Measurements from ENCODE around the gene PRIM2.
"Not testable (repeated sequence)": the region's sequence is repeated elsewhere in the genome, so short reads cannot be mapped to it uniquely, and the experiment has no call there.

PRIM2 gene

DNA sequence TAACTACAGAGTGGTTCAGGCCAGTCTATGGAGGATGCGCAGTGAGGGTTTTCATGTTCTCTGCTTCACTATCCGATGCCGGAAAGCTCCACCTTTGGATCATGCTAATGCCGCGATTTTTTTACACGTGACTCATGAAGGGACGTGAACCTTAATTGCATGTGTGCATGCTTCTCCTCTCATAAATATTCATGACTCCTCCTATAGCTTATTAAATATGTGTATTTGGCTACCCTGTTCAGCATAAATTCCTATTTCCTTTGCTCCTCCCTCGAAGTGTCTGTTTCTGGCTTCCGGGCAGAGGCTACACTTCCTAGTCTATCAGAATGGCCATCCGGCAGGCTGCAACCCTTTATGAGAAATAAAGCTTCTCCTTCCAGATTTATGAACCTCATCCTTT lies 185.0 kb downstream of the PRIM2 start:
- not testable (repeated sequence) for DNase-seq (ENCODE audit: low read depth in 3 of 3)

GRCh38 chr6:57505251-57505650 lies 187.8 kb downstream of the PRIM2 start:
- DNase-seq (ENCODE audit: low read depth in 3 of 3): not testable (repeated sequence)

GRCh38 chr6:57510390-57510789 lies 193.0 kb downstream of the PRIM2 start:
- not testable (repeated sequence) for DNase-seq (ENCODE audit: low read depth in 3 of 3)

DNA sequence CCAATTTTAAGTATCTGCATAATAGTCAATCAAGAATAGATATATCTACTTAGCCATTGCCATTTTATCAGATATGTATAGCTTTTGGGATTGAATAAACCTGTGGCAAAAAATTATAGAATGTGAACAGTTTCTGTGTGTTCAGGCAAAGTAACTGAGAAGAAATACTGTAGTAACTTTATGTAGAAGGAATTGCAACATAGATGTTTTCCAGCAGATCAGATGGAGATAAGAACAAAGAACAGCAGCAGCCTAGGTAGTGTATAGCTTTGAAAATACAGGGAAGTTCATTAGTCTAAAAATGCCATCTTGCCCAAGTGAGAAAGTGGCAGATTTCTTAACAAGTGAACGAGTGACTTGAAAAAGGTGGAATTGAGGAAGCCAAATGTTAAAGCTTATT lies 197.7 kb downstream of the PRIM2 start:
- DNase-seq (ENCODE audit: low read depth in 3 of 3): not testable (repeated sequence)

DNA sequence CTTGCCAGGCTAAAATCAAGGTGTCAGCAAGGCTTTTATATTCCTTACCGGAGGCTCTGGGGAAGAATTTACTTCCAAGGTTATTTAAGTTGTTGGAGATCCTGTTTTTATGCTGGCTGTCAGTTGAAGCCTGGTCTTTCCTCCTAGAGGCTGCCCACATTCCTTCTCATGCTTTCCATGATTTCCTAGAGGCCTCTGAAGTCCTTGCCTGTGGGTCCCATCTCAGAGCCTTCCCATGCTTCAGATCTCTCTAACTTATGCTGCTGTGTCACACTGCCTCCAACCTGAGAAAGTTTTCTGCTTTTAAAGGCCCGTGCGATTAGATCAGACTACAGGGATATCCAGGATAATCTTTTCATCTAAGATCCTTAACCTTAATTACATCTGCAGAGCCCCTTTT lies 198.4 kb downstream of the PRIM2 start:
- not testable (repeated sequence) for DNase-seq (ENCODE audit: low read depth in 3 of 3)

GRCh38 chr6:57516776-57517175 lies 199.3 kb downstream of the PRIM2 start:
- not testable (repeated sequence) for DNase-seq (ENCODE audit: low read depth in 3 of 3)

DNA sequence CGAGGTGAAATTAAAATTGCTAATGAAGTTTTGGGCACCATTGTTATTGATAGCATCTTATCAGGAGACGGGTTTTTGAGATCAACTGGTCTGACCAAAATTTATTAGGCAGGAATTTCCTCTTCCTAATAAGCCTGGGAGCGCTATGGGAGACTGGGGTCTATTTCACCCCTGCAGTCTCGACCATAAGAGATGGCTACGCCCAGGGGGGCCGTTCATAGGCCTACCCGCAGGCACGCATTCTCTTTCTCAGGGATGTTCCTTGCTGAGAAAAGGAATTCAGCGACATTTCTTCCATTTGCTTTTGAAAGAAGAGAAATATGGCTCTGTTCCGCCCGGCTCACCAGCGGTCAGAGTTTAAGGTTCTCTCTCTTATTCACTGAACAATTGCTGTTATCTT lies 201.8 kb downstream of the PRIM2 start:
- DNase-seq (ENCODE audit: low read depth in 3 of 3): not testable (repeated sequence)

DNA sequence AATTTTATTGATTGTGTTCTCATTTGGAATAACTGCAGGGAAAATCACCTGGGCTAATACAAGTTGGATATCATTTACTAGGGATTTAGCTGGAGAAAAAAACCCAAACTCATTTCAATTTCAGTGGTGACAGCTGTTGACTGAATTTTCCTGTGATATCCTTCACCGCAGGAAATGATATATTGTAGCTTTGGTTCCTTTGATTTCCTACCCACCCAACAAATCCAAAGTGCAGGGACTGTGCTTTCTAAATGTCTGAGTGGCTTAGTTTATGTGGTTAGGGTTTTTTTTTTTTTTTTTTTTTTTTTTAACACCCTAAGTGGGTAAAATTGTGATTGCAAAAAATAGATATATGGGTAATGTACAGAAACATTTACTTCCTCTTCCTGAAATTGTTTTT lies 203.7 kb downstream of the PRIM2 start:
- not testable (repeated sequence) for DNase-seq (ENCODE audit: low read depth in 3 of 3)

- DNase-seq (ENCODE audit: low read depth in 3 of 3): not testable (repeated sequence)
Measured at GRCh38 chr6:57523221-57523620, 205.8 kb downstream of the PRIM2 start.

DNA sequence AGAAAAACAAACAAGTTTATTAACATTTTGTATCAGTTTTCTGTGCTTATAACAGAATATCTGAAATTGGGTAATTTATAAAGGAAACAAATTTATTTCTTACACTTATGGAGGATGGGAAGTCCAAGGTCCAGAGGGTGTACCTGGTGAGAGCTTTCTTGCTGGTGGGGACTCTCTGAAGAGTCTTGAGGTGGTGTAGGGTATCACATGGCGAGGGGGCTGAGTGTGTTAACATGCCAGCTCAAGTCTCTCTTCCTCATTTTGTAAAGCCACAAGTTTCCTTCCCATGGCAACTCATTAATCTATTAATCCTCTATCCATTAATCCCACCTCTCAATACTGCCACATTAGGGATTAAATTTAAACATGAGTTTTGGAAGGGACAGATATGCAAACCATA lies 212.3 kb downstream of the PRIM2 start:
- DNase-seq (ENCODE audit: low read depth in 3 of 3): not testable (repeated sequence)

GRCh38 chr6:57532660-57533059 lies 215.2 kb downstream of the PRIM2 start:
- not testable (repeated sequence) for DNase-seq (ENCODE audit: low read depth in 3 of 3)

GRCh38 chr6:57535121-57535520 lies 217.7 kb downstream of the PRIM2 start:
- not testable (repeated sequence) for DNase-seq (ENCODE audit: low read depth in 3 of 3)

DNA sequence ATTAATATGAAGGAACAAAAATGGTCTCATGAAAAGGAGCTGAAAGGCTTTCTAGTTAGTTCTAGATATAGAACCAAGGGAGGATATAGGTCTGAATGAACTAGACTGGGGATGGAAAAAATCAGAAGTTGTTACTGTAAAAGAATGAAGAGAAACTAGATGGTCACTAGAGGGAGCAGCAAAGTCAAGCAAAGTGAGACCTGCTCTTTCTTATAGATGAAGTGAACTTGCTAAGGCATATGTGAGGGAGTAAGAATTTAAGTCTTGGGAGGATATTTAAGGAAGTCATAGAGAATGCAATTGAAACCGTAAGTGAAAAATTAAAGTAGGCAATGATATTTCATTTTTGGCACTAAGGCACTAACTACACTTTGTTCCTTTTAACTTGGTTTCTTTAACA lies 218.6 kb downstream of the PRIM2 start:
- not testable (repeated sequence) for DNase-seq (ENCODE audit: low read depth in 3 of 3)

DNA sequence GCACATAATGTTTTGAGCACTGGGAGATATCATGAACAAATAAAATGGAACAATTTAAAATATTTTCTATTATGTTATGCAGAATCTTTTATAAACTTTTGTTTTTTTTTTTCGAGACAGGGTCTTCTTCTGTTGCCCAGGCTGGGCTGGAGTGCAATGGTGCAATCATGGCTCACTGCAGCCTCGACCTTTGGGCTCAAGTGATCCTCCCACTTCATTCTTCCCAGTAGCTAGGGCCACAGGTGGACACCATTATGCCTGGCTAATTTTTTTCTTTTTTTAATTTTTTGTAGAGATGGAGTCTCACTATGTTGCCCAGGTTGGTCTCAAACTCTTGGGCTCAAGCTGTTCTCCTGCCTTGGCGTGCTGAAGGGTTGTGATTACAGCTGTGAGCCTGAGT lies 220.5 kb downstream of the PRIM2 start:
- not testable (repeated sequence) for DNase-seq (ENCODE audit: low read depth in 3 of 3)

DNA sequence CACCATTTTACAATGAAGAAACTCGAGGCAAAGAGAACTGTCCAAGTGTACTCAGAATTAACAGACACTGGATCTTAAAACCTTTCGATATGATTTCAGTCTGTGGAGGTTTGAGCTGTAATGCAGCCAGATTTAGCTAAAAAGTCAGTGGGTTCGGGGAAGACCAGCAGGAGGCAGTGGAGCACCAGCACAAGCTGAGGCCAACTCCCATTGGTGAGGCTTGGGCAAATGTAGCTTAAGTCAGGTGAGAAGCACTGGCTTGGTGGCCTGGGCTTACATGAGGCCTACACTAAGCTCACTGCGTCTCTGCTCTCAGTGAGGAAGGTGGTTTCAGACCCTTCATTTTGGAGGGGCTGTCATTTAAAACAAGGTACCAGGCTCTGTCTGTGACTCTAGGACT lies 234.5 kb downstream of the PRIM2 start:
- DNase-seq (ENCODE audit: low read depth in 3 of 3): not testable (repeated sequence)

- DNase-seq (ENCODE audit: low read depth in 3 of 3): not testable (repeated sequence)
Measured at GRCh38 chr6:57557855-57558254, 240.4 kb downstream of the PRIM2 start.

DNA sequence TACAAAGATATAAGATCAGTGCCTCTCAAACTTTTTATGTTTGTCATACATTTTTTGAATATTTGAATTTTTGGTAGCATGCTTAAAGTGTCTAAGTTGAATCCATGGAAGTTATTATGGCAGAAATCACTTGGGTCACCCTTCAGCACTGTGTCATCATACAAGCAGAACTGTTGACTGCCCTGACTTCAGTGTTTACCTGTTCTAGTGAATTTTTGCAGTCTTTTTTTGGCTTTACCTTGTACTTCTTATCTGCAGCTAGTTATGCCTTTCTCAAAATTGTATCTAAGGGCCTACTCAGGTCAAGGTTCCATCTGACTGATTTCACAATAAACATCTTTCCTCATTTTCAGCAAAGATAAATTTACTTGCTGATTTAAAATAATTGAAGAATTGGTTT lies 241.7 kb downstream of the PRIM2 start:
- DNase-seq (ENCODE audit: low read depth in 3 of 3): not testable (repeated sequence)

GRCh38 chr6:57562233-57562632 lies 244.8 kb downstream of the PRIM2 start:
- DNase-seq (ENCODE audit: low read depth in 3 of 3): not testable (repeated sequence)

DNA sequence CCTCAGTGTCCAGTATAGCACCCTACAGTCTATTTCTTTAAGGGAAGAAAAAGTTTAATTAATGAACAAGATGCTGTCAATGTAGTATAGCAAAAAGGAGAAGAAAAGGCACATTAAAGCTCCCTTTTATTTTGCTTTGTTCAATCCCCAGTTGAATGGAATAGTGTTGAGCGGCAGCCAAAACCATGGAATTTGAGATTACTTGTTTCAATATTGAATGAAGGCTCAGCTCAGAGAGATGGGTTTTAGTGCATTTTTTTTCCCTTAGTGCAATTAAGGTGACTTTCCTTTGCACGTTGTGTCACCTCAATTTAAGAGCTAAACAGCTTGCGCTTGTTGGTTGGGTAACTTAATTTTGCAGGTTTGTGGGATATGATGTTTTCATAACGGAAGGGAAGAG lies 254.7 kb downstream of the PRIM2 start:
- not testable (repeated sequence) for DNase-seq (ENCODE audit: low read depth in 3 of 3)

DNA sequence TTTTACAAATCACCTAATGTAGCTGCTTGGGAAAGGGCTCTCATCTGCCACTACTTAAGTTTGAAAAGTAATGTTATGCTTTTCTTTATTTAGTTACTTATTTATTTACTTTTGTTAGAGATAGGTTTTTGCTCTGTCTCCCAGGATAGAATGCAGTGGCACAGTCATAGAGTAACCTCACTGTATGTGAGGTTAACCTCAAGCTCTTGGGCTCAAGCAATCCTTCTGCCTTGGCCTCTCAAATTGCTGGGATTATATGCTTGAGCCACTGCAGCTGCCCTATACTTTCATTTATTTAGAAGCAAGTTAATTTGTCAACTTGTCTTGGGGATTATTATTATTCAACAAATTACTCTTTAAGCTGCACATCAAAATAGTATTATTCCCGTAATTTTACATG lies 255.4 kb downstream of the PRIM2 start:
- DNase-seq (ENCODE audit: low read depth in 3 of 3): not testable (repeated sequence)

GRCh38 chr6:57577023-57577422 lies 259.6 kb downstream of the PRIM2 start:
- DNase-seq (ENCODE audit: low read depth in 3 of 3): not testable (repeated sequence)

- DNase-seq (ENCODE audit: low read depth in 3 of 3): not testable (repeated sequence)
Measured at GRCh38 chr6:57579489-57579888, 262.1 kb downstream of the PRIM2 start.

DNA sequence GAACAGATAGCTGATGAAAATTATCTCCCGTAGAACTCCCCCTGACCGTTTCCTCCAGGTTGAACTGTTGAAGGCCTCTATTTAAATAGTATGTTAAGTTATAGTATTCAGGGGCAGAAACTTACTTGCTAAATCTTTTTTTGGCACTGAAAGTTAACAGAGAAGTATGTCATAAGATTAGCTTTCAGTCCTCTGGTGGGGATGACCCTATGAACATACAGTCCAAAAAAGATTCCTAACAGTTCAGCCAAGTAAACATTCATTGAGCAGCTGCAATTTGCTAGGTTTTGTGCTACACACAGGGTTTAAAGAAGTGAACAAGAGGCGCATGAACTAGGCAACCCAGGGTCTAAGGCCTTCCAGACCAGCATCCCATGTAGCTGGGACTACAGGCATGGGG lies 264.2 kb downstream of the PRIM2 start:
- DNase-seq (ENCODE audit: low read depth in 3 of 3): not testable (repeated sequence)

GRCh38 chr6:57601105-57601504 lies 283.7 kb downstream of the PRIM2 start:
- DNase-seq (ENCODE audit: low read depth in 3 of 3): not testable (repeated sequence)

All from stimulated activated CD4-positive, alpha-beta T cell treated with anti-CD3 and anti-CD28 coated beads, TNF-alpha, amount 100 ng/mL, for 24 hours (primary cell).